Upper lobe of right lung (tissue), 1 donor: ENCODE data around the gene OSBPL5. TPM values are rescaled to one million over a fixed set of nuclear protein-coding genes. Genes with fewer than 3 reads are reported as not detected.

Source experiments
- ATAC-seq: fragments of 200-7000 bp; cut with Tn5 transposase; one replicate; pipeline ENCODE4 v1.9.1; 2020; ENCODE audit warnings: mild to moderate bottlenecking, moderate library complexity
- DNase-seq: peaks from one replicate; pipeline ENCODE4 v3.0.0-alpha.2; 2020
- H3K27ac ChIP-seq: fragments of 200-600 bp; one replicate; pipeline ENCODE4 v1.8.0; 2022
- H3K27me3 ChIP-seq: fragments of 200-600 bp; one replicate; pipeline ENCODE4 v1.8.0; 2022; ENCODE audit warnings: mild to moderate bottlenecking
- H3K36me3 ChIP-seq: fragments of 200-600 bp; one replicate; pipeline ENCODE4 v1.8.0; 2022
- H3K4me1 ChIP-seq: fragments of 200-600 bp; one replicate; pipeline ENCODE4 v1.8.0; 2022
- H3K4me3 ChIP-seq: fragments of 200-600 bp; one replicate; pipeline ENCODE4 v1.8.0; 2022; ENCODE audit warnings: mild to moderate bottlenecking
- H3K9me3 ChIP-seq: fragments of 200-600 bp; one replicate; pipeline ENCODE4 v1.8.0; 2022
- CTCF ChIP-seq: fragments of 200-600 bp; IDR thresholded peaks from one replicate; pipeline ENCODE4 v1.8.0; 2022; ENCODE audit warnings: antibody characterized with exemption
- intact Hi-C: fragments of 100-400 bp; cut with DNase I; formaldehyde crosslinking; loops from one replicate; pipeline ENCODE4 v1.11.0; 2022
- total RNA-seq: library from RNA; stranded (reverse); fragmentation: NEBNext Ultra II Directional; extraction: Animal tissue kit (Norgen Biotek cat#: 25700); gene quantifications from one replicate; pipeline ENCODE4 v1.2.1, GENCODE V29; 2021
- donor health status: DM: no; HTN: yes; CAD: no; lungs with severe emphysema.

Gene OSBPL5
- total RNA-seq, 1 donor from 2014 or later, result 52.6 TPM

- no peaks in the 10 kb centered on the region for H3K36me3 ChIP-seq
- H3K9me3 ChIP-seq, result no peaks in the 10 kb centered on the region
- ATAC-seq (no peak), DNase-seq (no peak)
- TF ChIP-seq CTCF, result no peak
- H3K27ac ChIP-seq, result no peak overlapping the region
- no peak overlapping the region for H3K4me3 ChIP-seq
- no peaks in the 10 kb centered on the region for H3K4me1 ChIP-seq
- intact Hi-C loops, result no loop called here
- no peaks in the 10 kb centered on the region for H3K27me3 ChIP-seq
Measured at GRCh38 chr11:3191586-3192324, 26.6 kb upstream of the OSBPL5 start.

DNA sequence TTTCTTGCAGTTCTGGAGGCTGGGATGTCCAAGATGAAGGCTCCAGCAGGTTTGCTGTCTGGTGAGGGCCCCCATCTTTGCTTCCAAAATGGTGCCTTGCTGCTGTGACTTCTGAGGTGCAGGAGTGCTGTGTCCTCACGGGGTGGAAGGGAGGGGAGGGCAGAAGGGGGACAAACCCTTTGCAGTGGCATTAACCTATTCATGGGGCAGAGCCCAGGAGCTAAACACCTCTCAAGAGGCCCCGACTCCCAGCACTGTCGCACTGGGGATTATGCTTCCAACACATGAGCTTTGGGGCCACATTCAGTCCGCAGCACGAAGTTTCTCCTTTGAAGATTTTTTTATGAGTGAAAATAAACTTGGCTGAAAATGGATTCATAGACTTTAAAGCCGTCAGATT, 25.5 kb upstream of the OSBPL5 start:
- Histone ChIP-seq H3K27ac (no peak overlapping the region), H3K4me1 (no peaks in the 10 kb centered on the region), H3K36me3 (no peaks in the 10 kb centered on the region), H3K9me3 (no peaks in the 10 kb centered on the region), H3K4me3 (no peak overlapping the region), H3K27me3 (no peaks in the 10 kb centered on the region)
- no peak for TF ChIP-seq CTCF
- ATAC-seq (no peak), DNase-seq (no peak)
- intact Hi-C loops, result no loop called here

- no peak for TF ChIP-seq CTCF
- Histone ChIP-seq H3K27me3 (no peaks in the 10 kb centered on the region), H3K4me1 (no peaks in the 10 kb centered on the region), H3K36me3 (no peaks in the 10 kb centered on the region), H3K4me3 (no peak overlapping the region), H3K27ac (no peak overlapping the region), H3K9me3 (no peaks in the 10 kb centered on the region)
- intact Hi-C loops, result no loop called here
- DNase-seq (no peak), ATAC-seq (no peak)
Measured at GRCh38 chr11:3189886-3190583, 24.9 kb upstream of the OSBPL5 start.

DNA sequence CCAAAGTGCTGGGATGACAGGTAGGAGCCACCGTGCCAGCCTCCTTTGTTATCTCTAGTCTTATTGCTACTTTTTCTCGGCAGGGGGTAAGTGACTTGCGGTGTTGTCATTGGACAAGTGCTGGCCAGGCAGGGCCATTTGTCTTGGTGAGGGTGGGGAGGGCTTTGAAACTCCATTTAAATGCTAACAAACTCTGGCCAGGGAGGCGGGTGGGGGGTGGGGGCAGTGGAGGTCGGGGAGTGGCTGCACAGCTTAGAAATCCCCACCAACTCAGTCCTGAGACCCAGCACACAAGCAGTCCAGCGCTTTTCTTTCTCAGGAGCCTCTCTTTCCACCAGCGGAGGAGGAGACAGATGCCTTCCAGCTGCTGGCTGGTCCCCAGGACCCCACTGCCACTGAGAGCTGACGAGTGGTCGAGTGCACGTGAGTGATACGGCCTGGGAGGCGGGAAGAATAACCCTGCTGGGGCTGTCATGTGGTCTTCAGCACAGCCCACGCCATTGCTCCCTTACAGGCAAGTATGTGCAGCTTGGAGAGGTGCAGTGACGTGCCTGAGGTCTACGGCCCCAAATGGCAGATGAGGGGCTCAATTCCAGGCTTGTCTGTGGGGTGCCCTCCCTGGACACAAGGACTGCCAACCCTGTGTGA, 24.2 kb upstream of the OSBPL5 start:
- intact Hi-C loops, result no loop called here
- no peaks in the 10 kb centered on the region for H3K9me3 ChIP-seq
- no peak for DNase-seq

More for the DNA sequence above, 24.2 kb upstream of the OSBPL5 start:
- no peak overlapping the region for H3K27ac ChIP-seq
- no peak for ATAC-seq
- no peaks in the 10 kb centered on the region for H3K27me3 ChIP-seq
- H3K36me3 ChIP-seq, result no peaks in the 10 kb centered on the region
- no peak for TF ChIP-seq CTCF
- H3K4me3 ChIP-seq, result no peak overlapping the region
- no peaks in the 10 kb centered on the region for H3K4me1 ChIP-seq
